ENCODE data around the gene RAPGEF4. TPM values are rescaled to one million over a fixed set of nuclear protein-coding genes. Genes with fewer than 3 reads are reported as not detected.
A peak's percentile ranks its signal among the peaks of the same experiment; 100 is the strongest.

RAPGEF4 gene
- 10 to 100 TPM in 3 of 4 donors, 1 to 10 TPM in 1; 7.9 to 12.1 (median 11.0) TPM for polyA plus RNA-seq (ENCODE audit: insufficient read length in 4 of 4)

DNA sequence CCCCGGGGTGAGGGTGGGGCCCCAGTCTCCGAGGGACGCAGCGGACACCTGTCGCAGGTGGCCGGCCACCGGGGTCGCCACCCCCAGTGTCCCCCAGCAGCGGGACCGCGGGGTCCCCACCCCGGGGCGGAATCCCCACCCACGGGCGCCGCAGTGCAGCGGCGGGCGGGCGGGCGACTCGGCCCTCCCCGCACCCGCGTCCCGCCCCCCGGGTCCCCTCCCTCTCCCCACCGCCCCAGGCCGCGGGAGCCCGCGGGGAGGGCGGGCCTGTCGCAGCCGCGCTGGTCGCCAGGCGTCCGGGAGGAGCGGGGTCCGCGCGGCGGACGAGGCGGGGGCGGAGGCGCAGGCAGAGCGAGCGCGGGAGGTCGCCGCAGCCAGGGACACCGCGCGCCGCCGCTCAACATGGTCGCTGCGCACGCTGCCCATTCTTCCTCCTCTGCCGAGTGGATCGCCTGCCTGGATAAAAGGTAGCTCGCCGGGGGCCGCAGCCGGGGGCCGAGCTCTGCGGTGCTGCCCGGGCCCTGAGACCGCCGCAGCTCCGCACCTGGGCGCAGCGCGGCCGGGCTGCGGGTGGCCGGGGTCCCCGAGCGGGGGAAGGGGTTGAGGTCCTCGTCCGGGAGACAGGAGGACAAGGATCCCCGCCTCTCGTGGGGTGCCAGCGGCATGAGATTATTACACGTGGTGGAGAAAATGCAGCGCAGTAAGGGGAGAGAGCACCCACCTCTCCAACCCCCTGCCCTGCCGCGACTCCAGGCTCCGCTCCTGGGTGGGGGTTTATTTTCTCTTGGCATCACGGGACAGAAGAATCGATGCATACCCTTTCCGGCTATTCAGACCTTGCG lies at the start of gene RAPGEF4:
RAPGEF4 (plus strand) TSS at position 264 of the 842 bp plus-strand sequence; CDS start at position 403, 139 bp downstream.
- peak in 1 of 4 donors; percentile 12 for DNase-seq (ENCODE audit: low read depth in 4 of 4, low spot score in 3 of 4)

DNA sequence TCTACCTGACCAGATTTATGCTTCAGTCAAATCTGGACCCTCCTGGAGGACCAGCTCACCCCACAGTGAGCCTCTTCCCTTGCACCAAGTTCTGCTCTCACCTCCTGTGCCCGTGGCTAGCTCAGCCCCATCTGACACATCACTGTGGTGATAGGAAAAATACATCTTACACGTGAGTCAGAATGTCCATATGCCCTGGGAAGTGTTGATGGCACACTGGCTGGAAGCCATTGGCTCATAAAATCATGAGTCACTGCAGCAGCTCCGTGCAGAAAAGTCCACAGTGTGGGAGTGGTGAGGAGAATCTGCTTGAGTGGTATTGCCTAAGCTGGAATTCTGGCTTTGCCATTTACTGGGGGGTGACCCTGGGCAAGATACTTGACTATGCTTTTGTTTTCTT lies 42.6 kb upstream of the RAPGEF4 start:
- no peak for DNase-seq (ENCODE audit: low read depth in 4 of 4, low spot score in 3 of 4)

DNA sequence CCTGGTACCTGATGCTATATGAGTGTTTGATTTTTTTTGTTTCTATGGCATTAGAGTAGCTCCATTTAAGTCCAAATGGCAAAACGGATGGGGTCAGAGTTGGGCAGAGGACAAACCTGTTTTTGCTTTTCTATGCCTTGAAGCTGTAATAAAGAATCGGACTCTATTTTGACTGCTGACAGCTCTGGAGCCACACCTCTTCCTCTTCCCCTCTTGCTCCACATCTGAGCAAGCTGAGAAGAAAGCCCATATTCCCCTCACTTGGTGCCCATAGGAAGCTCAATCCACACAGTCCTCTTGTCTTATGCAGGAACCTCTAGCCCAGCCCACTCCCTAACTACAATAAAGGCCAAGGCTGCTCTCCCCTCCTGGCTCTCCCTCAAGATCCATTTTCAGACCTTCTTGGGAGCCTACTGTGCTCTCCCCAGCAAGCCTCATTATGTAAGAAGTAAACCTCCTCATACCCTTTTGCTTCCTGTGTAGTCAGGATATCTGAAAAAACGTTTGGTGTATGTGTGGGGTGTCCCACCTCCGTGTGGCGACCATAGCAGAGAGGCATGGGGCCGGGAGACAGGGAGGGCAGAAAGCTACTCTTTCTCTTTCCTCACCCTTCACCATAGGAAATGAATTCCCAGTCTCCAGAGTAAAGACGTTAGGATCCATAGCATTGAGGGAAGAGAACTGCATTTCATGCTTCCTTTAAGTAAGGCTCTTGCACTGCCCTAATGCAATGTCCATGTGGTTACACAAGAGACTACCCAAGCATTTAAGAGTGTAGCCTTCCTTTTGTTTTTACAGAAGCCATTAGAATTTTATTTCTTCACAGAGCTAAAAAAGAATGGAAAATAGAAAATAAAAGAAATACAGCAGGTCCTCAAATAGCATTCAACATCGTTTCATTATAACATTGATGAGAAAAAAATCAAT lies 41.9 kb upstream of the RAPGEF4 start:
- no peak for DNase-seq (ENCODE audit: low read depth in 4 of 4, low spot score in 3 of 4)

- no peak for DNase-seq (ENCODE audit: low read depth in 4 of 4, low spot score in 3 of 4)
Measured at GRCh38 chr2:172697296-172697695, 38.3 kb upstream of the RAPGEF4 start.

GRCh38 chr2:172698041-172698863 lies 37.4 kb upstream of the RAPGEF4 start:
- no peak for DNase-seq (ENCODE audit: low read depth in 4 of 4, low spot score in 3 of 4)

GRCh38 chr2:172701250-172701649 lies 34.4 kb upstream of the RAPGEF4 start:
- DNase-seq (ENCODE audit: low read depth in 4 of 4, low spot score in 3 of 4): no peak

DNA sequence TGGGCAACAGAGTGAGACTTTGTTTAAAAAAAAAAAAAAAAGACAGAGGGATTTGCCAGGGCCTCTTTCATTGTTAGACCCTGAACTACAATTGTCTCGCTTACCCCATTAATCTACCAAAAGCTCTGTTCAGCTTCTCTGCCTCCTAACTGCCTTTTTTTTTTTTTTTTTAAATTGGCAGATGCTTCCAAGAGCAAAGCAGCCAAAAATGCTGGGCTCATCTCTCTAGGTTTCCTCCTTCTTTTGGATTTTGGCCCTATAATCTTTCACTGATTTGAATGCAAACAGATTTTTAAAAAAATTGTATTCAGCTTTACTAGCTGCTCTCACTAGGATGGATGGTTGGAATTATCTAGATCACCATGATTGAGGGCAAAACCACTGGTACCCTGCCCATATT lies 33.2 kb upstream of the RAPGEF4 start:
- DNase-seq (ENCODE audit: low read depth in 4 of 4, low spot score in 3 of 4): no peak

GRCh38 chr2:172704072-172704936 lies 31.3 kb upstream of the RAPGEF4 start:
- DNase-seq (ENCODE audit: low read depth in 4 of 4, low spot score in 3 of 4): no peak

DNA sequence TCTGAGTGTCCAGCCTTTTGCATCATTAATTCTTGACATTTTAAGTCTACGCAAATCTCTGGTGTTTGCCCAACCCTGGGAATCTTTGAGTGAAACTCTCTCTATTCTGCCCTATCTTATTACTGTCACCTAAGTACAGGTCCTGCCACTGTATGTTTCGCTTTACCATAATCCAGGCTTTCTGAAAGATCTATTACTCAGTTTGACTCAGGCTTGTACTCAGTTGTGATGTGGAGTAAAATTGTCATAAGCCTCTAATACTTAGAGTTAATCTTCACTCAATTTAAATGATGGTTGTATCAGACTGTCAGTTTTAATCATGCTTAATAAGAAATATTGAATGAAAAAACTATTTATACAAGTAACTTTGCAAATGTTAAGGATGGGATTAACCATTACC lies 30.3 kb upstream of the RAPGEF4 start:
- no peak for DNase-seq (ENCODE audit: low read depth in 4 of 4, low spot score in 3 of 4)

GRCh38 chr2:172708247-172708646 lies 27.4 kb upstream of the RAPGEF4 start:
- DNase-seq (ENCODE audit: low read depth in 4 of 4, low spot score in 3 of 4): no peak

DNA sequence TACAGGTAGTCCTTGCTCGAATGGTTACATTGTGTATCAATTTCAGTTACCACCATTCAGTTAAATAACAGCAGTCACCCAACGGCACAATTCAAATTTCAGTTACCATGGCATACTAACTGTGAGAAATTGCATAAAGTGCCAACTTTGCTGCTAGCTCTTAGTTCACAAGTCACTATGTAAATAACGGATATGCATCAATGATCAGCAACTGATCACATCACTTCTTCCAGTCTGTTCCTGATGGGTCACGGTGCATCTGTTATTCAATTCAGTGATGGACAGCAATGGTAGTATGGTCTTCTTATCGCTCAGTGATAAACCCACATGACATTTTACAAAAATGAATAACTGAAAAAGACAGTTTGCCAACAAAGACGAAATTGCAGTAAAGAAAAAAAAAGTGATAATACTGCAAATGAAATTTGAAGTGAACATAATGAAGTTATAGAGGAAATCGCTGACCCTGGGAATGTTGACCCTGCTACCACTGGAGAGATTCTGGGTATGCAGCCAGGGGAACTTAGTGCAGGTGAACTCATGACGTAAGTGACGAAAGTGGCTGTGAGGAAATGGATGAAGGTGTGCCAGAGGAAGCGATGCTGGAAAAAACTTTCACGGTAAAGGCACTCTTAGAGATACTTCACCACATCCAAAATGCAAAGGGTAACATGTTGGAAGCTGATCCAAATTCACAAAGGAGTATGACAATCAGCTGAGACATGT lies 25.9 kb upstream of the RAPGEF4 start:
- DNase-seq (ENCODE audit: low read depth in 4 of 4, low spot score in 3 of 4): no peak

DNA sequence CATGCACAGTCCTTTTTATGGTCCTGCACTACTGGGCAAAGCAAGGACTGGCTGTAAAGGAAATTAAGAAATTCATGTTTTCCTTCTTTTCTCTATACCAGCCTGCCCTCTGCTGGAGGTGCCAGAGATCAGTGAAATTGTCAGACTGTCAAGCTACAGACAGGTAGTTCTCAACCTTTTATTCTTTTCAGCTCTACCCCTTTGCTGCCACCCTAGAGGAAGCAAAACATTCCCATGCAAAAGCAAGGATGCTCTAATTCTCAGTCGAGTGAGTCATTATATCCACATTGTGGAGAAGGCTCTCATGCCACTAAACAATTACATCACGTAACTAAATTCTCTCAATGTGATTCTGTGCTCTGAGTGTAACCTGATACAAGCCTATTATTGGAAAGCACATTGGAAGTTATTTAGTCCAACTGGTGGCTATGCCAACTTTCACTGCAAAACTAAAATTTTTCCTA lies 25.0 kb upstream of the RAPGEF4 start:
- peak in 2 of 4 donors; percentile 4 to 13 for DNase-seq (ENCODE audit: low read depth in 4 of 4, low spot score in 3 of 4)

GRCh38 chr2:172711110-172711509 lies 24.5 kb upstream of the RAPGEF4 start:
- DNase-seq (ENCODE audit: low read depth in 4 of 4, low spot score in 3 of 4): no peak

DNA sequence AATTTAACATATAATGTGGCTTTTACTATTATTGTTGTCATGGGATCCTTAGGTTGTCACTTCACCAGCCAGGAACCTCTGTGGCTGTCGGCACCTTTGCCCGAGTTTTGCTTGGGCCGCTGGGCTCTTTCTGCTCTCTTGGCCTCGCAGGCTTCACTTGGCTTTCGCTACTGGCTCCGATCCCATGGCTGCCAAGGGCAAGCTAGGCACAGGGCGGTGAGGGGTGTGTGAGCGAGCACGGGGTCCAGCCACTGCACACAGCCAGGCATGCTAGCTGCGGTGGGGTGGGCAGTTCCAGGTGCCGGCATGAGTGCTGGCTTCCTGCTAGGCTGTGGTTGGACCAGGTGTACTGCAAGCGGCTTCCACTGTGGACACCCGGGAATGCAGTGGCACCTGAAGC lies 23.4 kb upstream of the RAPGEF4 start:
- no peak for DNase-seq (ENCODE audit: low read depth in 4 of 4, low spot score in 3 of 4)

GRCh38 chr2:172713365-172713875 lies 22.2 kb upstream of the RAPGEF4 start:
- no peak for DNase-seq (ENCODE audit: low read depth in 4 of 4, low spot score in 3 of 4)

- DNase-seq (ENCODE audit: low read depth in 4 of 4, low spot score in 3 of 4): no peak
Measured at GRCh38 chr2:172722481-172722880, 13.2 kb upstream of the RAPGEF4 start.

DNA sequence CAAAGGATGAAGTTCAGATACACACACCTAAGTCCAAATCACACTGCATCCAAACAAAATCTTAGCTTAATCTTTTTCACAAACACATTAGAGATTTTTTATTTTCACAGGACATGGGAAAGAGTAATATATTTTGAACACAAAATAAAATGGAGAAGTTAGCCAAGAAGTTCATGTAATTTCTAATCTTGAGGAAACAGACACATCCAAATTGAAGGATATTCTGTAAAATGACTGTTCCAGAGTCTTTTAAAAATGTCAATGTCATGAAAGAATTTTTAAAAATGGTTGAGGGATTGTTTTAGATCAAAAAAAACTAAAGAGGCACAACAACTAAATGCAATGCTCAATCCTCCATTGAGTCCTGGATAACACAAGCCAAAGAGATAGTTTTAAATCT lies 12.4 kb upstream of the RAPGEF4 start:
- no peak for DNase-seq (ENCODE audit: low read depth in 4 of 4, low spot score in 3 of 4)

DNA sequence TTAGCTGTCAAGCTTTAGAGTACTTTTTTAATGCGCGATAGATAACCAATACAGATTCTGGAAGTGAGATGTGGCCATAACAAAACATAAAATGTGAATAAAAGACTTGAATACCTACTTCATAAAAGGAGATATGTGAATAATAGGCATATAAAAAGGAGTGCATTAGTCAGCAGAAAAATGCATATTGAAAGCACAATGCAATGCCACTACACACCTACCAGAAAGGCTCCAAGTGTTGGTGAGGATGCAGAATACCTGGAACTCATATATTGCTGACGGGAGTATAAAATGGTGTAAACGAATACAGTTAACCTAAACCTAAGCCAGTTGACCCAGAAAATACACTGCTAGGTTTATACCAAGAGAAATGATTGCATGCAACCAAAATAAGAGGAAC lies 10.9 kb upstream of the RAPGEF4 start:
- DNase-seq (ENCODE audit: low read depth in 4 of 4, low spot score in 3 of 4): no peak

GRCh38 chr2:172725284-172725683 lies 10.4 kb upstream of the RAPGEF4 start:
- DNase-seq (ENCODE audit: low read depth in 4 of 4, low spot score in 3 of 4): no peak

All from right renal pelvis (tissue), 4 donors.